ENCODE data around the gene DGKE.

Gene DGKE

GRCh38 chr17:56798916-56799315 is 35.0 kb upstream of the DGKE start:
- peak overlapping the region; percentile 69 for H3K4me2 ChIP-seq (ENCODE audit: low read depth, low read length, poor library complexity, severe bottlenecking)

GRCh38 chr17:56801459-56802178 is 32.3 kb upstream of the DGKE start:
- no peak overlapping the region for H3K4me3 ChIP-seq (ENCODE audit: low read length, poor library complexity, severe bottlenecking)

More at GRCh38 chr17:56798916-56799315, 35.0 kb upstream of the DGKE start:
- H3K4me3 ChIP-seq (ENCODE audit: low read length, poor library complexity, severe bottlenecking) = peak overlapping the region; percentile 44
- peak overlapping the region; percentile 39 for H3K9ac ChIP-seq (ENCODE audit: low read depth, low read length, poor library complexity, severe bottlenecking)
- no peaks in the 10 kb centered on the region for H3K9me3 ChIP-seq (ENCODE audit: insufficient read depth, low read depth, low read length)
- H3K79me2 ChIP-seq (ENCODE audit: insufficient read depth, low read length) = no peaks in the 10 kb centered on the region
- H3K36me3 ChIP-seq (ENCODE audit: insufficient read depth, low read length) = no peaks in the 10 kb centered on the region
- H3F3A ChIP-seq (ENCODE audit: low read depth) = no peaks in the 10 kb centered on the region
- TF ChIP-seq EZH2phosphoT487 (IDR thresholded peaks at IDR 0.05; ENCODE audit: borderline replicate concordance) = no peak
- no peak for TF ChIP-seq CTCF (conservative IDR thresholded peaks at IDR 0.05; ENCODE audit: low read length)
- H3K27me3 ChIP-seq (ENCODE audit: insufficient read depth, low read length, poor library complexity, severe bottlenecking) = no peaks in the 10 kb centered on the region
- no peaks in the 10 kb centered on the region for H3K9me2 ChIP-seq (replicated peaks; ENCODE audit: low read depth, low read length)
- peak overlapping the region; percentile 6 for H2AFZ ChIP-seq (ENCODE audit: low read length)
- peaks cover 35% of the 10 kb centered on the region for H3K4me1 ChIP-seq (ENCODE audit: insufficient read depth, low read length, poor library complexity, severe bottlenecking)
- no peaks in the 10 kb centered on the region for H4K20me1 ChIP-seq (ENCODE audit: insufficient read depth, low read length, poor library complexity, severe bottlenecking)

GRCh38 chr17:56803071-56803470 is 30.9 kb upstream of the DGKE start:
- H3K9ac ChIP-seq (ENCODE audit: low read depth, low read length, poor library complexity, severe bottlenecking) = no peak overlapping the region
- no peak overlapping the region for H3K4me3 ChIP-seq (ENCODE audit: low read length, poor library complexity, severe bottlenecking)
- no peaks in the 10 kb centered on the region for H3K79me2 ChIP-seq (ENCODE audit: insufficient read depth, low read length)
- no peaks in the 10 kb centered on the region for H4K20me1 ChIP-seq (ENCODE audit: insufficient read depth, low read length, poor library complexity, severe bottlenecking)
- H3K4me2 ChIP-seq (ENCODE audit: low read depth, low read length, poor library complexity, severe bottlenecking) = no peak overlapping the region
- H2AFZ ChIP-seq (ENCODE audit: low read length) = no peak overlapping the region
- peaks cover 30% of the 10 kb centered on the region for H3K4me1 ChIP-seq (ENCODE audit: insufficient read depth, low read length, poor library complexity, severe bottlenecking)
- no peaks in the 10 kb centered on the region for H3K9me3 ChIP-seq (ENCODE audit: insufficient read depth, low read depth, low read length)
- no peaks in the 10 kb centered on the region for H3K9me2 ChIP-seq (replicated peaks; ENCODE audit: low read depth, low read length)
- H3K27me3 ChIP-seq (ENCODE audit: insufficient read depth, low read length, poor library complexity, severe bottlenecking) = no peaks in the 10 kb centered on the region
- TF ChIP-seq EZH2phosphoT487 (IDR thresholded peaks at IDR 0.05; ENCODE audit: borderline replicate concordance) (no peak), CTCF (conservative IDR thresholded peaks at IDR 0.05; ENCODE audit: low read length) (no peak)
- no peaks in the 10 kb centered on the region for H3F3A ChIP-seq (ENCODE audit: low read depth)
- H3K36me3 ChIP-seq (ENCODE audit: insufficient read depth, low read length) = no peaks in the 10 kb centered on the region

More at GRCh38 chr17:56801459-56802178, 32.3 kb upstream of the DGKE start:
- TF ChIP-seq CTCF (conservative IDR thresholded peaks at IDR 0.05; ENCODE audit: low read length) (no peak), EZH2phosphoT487 (IDR thresholded peaks at IDR 0.05; ENCODE audit: borderline replicate concordance) (no peak)
- Histone ChIP-seq H3K9ac (ENCODE audit: low read depth, low read length, poor library complexity, severe bottlenecking) (no peak overlapping the region), H3K79me2 (ENCODE audit: insufficient read depth, low read length) (no peaks in the 10 kb centered on the region), H3F3A (ENCODE audit: low read depth) (no peaks in the 10 kb centered on the region), H3K4me1 (ENCODE audit: insufficient read depth, low read length, poor library complexity, severe bottlenecking) (peaks cover 34% of the 10 kb centered on the region), H3K9me2 (replicated peaks; ENCODE audit: low read depth, low read length) (no peaks in the 10 kb centered on the region), H3K4me2 (ENCODE audit: low read depth, low read length, poor library complexity, severe bottlenecking) (no peak overlapping the region), H3K9me3 (ENCODE audit: insufficient read depth, low read depth, low read length) (no peaks in the 10 kb centered on the region), H2AFZ (ENCODE audit: low read length) (no peak overlapping the region), H3K36me3 (ENCODE audit: insufficient read depth, low read length) (no peaks in the 10 kb centered on the region), H3K27me3 (ENCODE audit: insufficient read depth, low read length, poor library complexity, severe bottlenecking) (no peaks in the 10 kb centered on the region), H4K20me1 (ENCODE audit: insufficient read depth, low read length, poor library complexity, severe bottlenecking) (no peaks in the 10 kb centered on the region)

Measured in Loucy (cell line).